ENCODE results near the gene LRRC18. TPM values are rescaled to one million over a fixed set of nuclear protein-coding genes. Genes with fewer than 3 reads are reported as not detected.

Gene LRRC18
- total RNA-seq = not detected

- no peak within 1 kb of the TSS for H3K27ac ChIP-seq
- H3K4me3 ChIP-seq = no peak within 1 kb of the TSS
- H3K4me1 ChIP-seq (ENCODE audit: control insufficient read depth in 1 of 2, low read depth in 2 of 2) = no peaks in the 10 kb centered on the region
- TF ChIP-seq, protein P1, sequence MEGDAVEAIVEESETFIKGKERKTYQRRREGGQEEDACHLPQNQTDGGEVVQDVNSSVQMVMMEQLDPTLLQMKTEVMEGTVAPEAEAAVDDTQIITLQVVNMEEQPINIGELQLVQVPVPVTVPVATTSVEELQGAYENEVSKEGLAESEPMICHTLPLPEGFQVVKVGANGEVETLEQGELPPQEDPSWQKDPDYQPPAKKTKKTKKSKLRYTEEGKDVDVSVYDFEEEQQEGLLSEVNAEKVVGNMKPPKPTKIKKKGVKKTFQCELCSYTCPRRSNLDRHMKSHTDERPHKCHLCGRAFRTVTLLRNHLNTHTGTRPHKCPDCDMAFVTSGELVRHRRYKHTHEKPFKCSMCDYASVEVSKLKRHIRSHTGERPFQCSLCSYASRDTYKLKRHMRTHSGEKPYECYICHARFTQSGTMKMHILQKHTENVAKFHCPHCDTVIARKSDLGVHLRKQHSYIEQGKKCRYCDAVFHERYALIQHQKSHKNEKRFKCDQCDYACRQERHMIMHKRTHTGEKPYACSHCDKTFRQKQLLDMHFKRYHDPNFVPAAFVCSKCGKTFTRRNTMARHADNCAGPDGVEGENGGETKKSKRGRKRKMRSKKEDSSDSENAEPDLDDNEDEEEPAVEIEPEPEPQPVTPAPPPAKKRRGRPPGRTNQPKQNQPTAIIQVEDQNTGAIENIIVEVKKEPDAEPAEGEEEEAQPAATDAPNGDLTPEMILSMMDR (IDR thresholded peaks at IDR 0.05) = no peak
- DNase-seq (ENCODE audit: low spot score) (no peak), ATAC-seq (ENCODE audit: insufficient number of reproducible peaks, low FRiP score, low read depth) (no peak)
- H3K36me3 ChIP-seq = no peaks in the 10 kb centered on the region
- no peaks in the 10 kb centered on the region for H3K27me3 ChIP-seq (replicated peaks; ENCODE audit: insufficient read depth)
- no peaks in the 10 kb centered on the region for H3K9me3 ChIP-seq
These were observed at the start of gene LRRC18 for GRCh38 chr10:48939790-48940325. Gene LRRC18, minus strand, starts transcription at chr10:48939840. Its CDS starts 25,685 bp downstream, at chr10:48914155.

DNA sequence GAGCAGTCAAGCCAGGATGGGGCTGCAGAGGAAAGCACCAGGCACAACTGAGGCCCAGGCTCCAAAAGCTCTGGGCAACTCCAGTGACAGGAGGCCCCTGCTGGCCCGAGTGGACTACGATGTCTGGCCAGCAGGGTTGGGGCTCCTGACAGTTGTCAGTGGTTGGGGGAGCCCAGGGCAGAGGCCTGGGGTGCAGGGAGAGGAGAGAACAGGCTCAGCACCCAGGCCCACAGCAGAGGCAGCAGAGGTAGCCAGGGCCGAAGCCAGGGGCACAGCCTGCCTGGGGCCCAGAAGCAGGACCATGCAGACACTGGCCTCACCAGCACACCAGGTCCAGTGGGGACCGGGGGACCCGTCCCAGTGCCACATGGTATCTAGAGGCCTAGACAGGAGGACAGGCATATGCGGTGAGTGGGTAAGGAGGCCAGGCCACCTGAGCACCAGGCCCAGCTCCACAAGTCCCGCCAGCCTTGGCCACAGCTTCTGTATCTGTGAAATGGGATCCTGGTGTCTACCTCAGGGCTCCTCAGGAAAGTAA is 46.0 kb upstream of the LRRC18 start:
- Histone ChIP-seq H3K27ac (no peak overlapping the region), H3K4me3 (no peak overlapping the region), H3K4me1 (ENCODE audit: control insufficient read depth in 1 of 2, low read depth in 2 of 2) (no peaks in the 10 kb centered on the region), H3K9me3 (no peaks in the 10 kb centered on the region), H3K27me3 (replicated peaks; ENCODE audit: insufficient read depth) (no peaks in the 10 kb centered on the region), H3K36me3 (no peaks in the 10 kb centered on the region)
- ATAC-seq (ENCODE audit: insufficient number of reproducible peaks, low FRiP score, low read depth) (no peak), DNase-seq (ENCODE audit: low spot score) (no peak)
- TF ChIP-seq, protein P1 (IDR thresholded peaks at IDR 0.05) = no peak

DNA sequence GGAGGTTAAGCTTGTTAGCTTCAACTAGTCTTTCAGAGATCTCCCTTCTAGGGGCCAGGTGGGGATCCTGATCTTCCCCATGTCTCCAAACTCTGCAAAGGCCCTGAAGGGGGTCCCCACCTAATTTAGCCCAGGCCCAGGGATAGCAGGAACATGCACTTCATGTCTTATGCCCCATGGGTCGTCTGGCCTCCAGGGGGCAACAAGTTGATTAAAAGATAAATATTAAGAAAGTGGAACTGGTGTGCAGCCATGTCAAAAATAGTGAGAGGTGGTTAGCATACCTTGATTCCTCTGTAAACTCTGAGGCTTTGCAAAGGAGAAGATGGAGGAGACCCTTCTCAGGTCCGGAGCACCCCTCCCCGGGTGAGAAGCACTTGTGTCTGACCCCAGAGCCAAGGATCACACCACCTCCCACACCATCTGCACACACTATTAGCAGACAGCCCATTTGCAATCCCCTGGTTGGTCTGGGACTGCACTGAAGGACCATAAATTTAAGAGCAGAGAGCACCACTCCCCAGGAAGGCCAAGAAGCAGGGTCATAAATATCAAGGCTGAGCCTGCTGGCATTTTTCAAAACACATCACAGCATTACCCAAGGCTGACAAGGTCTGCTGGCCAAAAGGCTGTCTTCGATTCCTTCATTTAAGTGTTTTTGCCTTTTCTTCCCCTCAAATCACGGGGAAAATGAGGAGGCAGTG is 44.2 kb upstream of the LRRC18 start:
- H3K4me1 ChIP-seq (ENCODE audit: control insufficient read depth in 1 of 2, low read depth in 2 of 2) = no peaks in the 10 kb centered on the region
- ATAC-seq (ENCODE audit: insufficient number of reproducible peaks, low FRiP score, low read depth) (no peak), DNase-seq (ENCODE audit: low spot score) (no peak)
- no peaks in the 10 kb centered on the region for H3K36me3 ChIP-seq
- no peak overlapping the region for H3K4me3 ChIP-seq
- H3K27me3 ChIP-seq (replicated peaks; ENCODE audit: insufficient read depth) = no peaks in the 10 kb centered on the region
- TF ChIP-seq, protein P1 (IDR thresholded peaks at IDR 0.05) = no peak
- H3K9me3 ChIP-seq = no peaks in the 10 kb centered on the region
- no peak overlapping the region for H3K27ac ChIP-seq

DNA sequence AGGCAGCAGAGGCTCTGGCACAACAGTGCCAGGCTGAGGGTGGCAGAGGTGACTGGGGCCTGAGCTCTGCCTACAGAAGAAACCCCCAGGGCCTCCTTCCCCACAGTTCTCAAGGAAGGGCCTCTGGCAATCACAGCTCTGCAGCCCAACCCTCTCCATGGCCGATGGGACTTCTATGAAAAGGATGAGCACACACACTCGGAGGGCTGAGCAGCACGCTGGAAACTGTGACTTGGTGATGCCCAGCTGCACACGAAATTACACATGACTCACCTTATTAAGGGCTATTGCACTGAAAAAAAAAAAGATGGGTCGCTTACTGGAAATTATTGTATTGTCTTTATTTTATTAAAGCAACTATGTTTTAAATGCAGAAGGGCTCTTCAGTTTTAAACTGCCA is 42.9 kb upstream of the LRRC18 start:
- TF ChIP-seq, protein P1 (IDR thresholded peaks at IDR 0.05) = no peak
- Histone ChIP-seq H3K27ac (no peak overlapping the region), H3K4me3 (no peak overlapping the region), H3K36me3 (no peaks in the 10 kb centered on the region), H3K9me3 (no peaks in the 10 kb centered on the region), H3K4me1 (ENCODE audit: control insufficient read depth in 1 of 2, low read depth in 2 of 2) (no peaks in the 10 kb centered on the region), H3K27me3 (replicated peaks; ENCODE audit: insufficient read depth) (no peaks in the 10 kb centered on the region)
- ATAC-seq (ENCODE audit: insufficient number of reproducible peaks, low FRiP score, low read depth) = no peak
- no peak for DNase-seq (ENCODE audit: low spot score)

GRCh38 chr10:48981310-48981907 is 41.8 kb upstream of the LRRC18 start:
- TF ChIP-seq, protein P1 (IDR thresholded peaks at IDR 0.05) = peak; percentile 85
- H3K27me3 ChIP-seq (replicated peaks; ENCODE audit: insufficient read depth) = no peaks in the 10 kb centered on the region
- H3K27ac ChIP-seq = no peak overlapping the region
- ATAC-seq (ENCODE audit: insufficient number of reproducible peaks, low FRiP score, low read depth) (peak; percentile 44), DNase-seq (ENCODE audit: low spot score) (no peak)
- H3K36me3 ChIP-seq = no peaks in the 10 kb centered on the region
- no peaks in the 10 kb centered on the region for H3K9me3 ChIP-seq
- no peaks in the 10 kb centered on the region for H3K4me1 ChIP-seq (ENCODE audit: control insufficient read depth in 1 of 2, low read depth in 2 of 2)
- no peak overlapping the region for H3K4me3 ChIP-seq

All from thoracic aorta (tissue), 2 donors.